ENCODE results near the gene LAMB2.

Gene LAMB2

DNA sequence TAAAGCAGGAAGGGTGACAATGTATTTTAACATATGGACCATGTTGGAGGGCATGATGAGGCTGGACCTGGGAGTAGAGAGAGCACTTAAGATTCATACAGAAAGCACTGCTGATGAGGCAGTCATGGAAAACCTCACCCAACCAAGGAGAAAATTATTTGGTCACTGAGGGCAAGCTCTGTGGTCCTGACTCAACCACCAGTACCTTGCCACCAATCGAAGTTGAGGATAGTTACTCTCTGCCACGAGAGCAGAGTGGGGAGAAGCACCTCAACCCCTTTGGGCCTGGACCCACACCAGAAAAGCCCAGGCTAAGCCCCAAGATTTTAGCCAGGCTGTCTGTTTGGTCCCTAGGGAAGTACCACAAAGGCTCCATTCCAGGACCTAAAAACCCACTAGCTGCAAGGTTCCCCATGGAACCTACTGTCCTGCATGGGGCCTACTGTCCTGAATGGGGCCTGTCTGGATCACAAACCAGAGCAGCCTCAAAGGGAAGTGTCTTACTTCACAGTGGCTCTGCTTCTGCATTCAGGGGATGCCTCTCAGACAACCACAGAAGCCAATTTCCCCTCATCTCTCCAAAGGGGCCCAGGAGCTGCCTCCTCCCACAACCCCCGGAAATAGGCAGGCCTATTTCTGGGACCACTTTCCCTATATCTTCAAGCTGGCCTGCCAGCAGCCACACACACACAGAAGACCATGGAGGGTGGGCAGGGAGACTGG lies 29.1 kb upstream of the LAMB2 start:
- DNase-seq (ENCODE audit: low read depth in 2 of 2): no peak

DNA sequence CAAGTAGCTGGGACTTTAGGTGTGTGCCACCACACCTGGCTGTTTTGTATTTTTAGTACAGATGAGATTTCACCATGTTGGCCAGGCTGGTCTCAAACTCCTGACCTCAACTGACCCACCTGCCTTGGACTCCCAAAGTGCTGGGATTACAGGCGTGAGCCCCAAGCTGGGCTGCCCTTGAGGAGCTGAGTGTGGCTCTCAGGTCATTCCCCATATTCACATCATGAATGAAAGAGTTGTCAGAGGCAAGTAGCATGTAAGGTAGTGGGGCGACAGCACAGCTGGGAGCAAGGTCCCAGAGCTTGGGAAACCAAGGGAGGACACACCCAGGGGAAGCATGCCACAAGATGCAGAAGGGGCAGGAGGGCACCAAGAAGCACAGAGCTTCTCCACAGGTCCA lies 28.3 kb upstream of the LAMB2 start:
- DNase-seq (ENCODE audit: low read depth in 2 of 2): no peak

DNA sequence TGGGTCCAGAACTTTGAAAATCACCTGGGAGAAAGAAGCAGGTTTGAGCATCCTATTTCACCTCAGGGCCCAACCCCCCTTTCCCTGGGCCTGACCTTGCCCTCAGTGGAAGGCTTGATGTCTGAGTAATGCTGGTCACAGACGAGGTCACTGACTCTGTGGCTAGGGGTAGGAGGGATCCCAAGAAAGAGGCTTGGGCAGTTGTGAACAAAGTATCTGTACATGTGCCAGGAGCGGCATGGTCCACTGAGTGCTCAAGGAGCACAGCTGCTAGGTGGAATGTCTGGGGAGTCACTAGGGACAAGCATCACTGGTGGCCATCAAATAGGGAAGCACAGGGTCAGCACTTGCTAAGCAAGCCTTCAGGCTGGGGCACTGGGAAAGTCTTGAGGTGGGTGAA lies 25.9 kb upstream of the LAMB2 start:
- no peak for DNase-seq (ENCODE audit: low read depth in 2 of 2)

DNA sequence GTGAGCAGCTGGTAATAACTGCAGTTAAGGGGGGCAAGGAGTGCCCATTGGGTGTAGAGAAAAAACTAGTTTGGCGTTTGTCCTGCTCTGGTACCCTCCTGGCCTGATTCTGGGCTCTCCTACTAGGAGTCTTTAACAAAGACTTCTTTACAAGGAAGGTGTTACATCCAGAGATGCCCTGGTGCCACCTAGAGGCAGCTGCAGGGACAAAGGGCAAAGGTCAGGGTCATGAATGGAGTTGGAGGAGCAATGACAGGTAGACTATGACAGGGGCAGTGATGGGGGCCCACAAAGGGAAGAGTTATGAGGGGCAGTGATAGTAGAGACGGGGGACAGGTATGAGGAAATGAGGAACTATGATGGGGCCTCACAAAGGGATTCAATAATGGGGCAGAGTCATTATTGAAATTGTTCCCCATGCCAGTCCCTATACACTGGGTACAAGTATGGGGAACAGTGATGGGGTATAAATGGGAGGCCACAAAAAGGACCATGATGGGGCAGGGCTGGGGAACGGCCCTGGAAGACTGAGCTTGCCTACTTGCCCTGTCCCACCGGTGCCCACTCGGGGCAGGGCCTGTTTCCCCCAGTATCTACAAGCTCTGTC lies 25.4 kb upstream of the LAMB2 start:
- DNase-seq (ENCODE audit: low read depth in 2 of 2): peak; percentile 40 to 43

DNA sequence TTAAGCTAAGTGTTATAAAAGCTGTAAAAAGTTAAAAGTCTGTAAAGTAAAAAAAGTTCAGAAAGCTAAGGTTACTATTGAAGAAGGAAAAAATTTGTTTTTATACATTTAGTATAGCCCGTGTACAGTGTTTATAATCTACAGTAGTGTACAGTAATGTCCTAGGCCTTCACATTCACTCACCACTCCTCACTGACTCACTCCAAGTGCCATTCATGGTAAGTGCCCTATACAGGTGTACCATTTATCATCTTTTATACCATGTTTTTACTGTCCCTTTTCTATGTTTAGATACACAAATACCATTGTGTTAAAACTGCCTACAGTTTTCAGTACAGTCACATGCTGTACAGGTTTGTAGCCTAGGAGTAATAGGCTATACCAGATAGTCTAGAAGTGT lies 24.4 kb upstream of the LAMB2 start:
- no peak for DNase-seq (ENCODE audit: low read depth in 2 of 2)

DNA sequence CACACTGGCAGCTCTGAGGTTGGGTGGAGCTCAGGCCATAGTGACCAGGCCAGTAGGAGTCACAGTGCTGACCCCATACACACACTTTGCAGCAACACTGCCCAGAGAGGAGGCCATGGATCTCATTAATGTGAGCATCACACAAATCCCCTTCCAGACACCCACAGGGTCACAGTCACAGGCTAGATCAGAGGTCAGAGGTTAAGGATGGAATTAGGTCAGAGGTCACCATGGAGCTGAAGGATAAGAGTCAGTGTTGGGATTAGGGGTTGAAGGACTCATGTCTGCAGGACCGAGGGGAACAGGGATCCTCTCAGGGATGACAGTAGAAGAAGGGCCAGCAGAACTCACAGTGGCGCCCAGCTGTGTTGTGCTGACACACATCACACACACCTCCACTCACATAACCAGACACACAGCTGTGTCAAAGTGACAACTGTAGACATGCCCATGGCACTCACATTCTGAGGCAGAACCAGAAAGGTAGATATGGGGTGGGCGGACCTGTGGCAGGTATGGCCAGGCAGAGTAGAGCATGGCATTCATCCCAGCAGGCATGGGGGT lies 20.6 kb upstream of the LAMB2 start:
- DNase-seq (ENCODE audit: low read depth in 2 of 2): no peak

DNA sequence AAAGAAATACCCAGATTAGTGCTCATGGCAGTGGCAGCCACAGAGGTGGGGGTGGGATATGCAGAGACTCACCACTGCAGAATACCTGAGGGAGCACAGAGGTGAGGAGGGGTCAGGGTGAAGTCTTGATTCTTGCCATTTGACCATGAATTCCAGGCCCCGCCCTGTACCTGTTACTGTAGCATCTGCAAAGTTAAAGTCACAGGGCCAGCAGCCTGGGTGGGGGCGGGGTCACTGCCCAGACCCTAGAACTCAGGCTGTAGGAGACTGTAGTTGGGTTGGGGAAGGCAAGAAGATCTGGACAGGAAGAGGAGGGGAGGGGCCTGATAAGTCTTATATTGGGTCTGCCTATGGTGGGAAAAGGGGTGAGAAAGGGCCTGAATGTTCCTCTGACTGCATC lies 18.8 kb upstream of the LAMB2 start:
- DNase-seq (ENCODE audit: low read depth in 2 of 2): no peak

DNA sequence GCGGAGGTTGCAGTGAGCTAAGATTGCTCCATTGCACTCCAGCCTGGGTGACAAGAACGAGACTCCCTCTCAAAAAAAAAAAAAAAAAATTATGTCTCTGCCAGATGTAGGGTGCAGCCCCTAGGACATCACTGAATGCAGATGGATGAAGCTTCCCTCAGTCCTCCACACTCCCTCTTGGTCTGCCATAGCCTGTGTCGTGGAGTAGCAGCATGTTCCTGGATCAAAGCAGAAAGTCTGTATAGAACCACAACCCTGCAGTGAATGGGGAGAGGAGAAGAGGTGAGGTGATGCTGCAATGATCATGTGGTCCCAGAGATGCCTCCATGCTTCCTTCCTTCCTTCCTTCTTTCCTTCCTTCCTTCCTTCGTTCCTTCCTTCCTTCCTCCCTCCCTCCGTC lies 15.3 kb upstream of the LAMB2 start:
- no peak for DNase-seq (ENCODE audit: low read depth in 2 of 2)

DNA sequence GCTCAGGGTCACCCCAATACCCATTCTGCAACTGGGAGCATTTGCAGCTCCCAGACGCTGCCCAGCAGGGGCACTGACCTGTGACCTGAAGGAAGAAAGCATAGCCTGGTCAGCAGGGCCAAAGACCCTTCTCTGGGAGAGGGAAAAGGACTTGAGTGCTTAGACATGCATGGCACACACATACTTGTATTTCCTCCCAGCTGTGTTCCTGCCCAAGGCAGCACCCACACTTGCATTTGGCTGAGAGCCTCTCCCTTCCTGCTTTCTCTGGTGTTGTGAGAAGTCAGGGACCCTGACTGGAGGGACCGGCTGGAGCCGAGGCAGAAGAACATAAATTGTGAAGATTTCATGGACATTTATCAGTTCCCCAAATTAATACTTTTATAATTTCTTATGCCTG lies 7.2 kb upstream of the LAMB2 start:
- DNase-seq (ENCODE audit: low read depth in 2 of 2): no peak

DNA sequence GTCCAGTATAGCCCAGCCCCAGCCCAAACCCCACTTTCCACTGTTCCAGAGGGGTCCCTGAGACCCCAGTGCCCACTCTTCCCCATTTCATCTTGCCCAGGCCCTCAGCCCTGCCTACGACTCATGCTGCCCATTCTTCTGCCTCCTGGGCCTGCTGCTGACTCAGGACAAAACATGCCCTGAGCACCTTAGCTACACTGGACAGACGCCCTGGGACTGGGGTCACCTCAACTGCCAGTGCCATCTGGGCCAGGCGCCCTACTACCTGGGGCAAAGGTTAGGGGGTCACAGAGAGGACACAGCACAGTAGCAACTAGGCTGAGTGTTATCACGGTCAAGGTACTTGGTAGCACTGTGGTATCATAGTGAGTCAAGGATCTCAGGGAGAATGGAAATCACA lies 2.6 kb upstream of the LAMB2 start:
- no peak for DNase-seq (ENCODE audit: low read depth in 2 of 2)

DNA sequence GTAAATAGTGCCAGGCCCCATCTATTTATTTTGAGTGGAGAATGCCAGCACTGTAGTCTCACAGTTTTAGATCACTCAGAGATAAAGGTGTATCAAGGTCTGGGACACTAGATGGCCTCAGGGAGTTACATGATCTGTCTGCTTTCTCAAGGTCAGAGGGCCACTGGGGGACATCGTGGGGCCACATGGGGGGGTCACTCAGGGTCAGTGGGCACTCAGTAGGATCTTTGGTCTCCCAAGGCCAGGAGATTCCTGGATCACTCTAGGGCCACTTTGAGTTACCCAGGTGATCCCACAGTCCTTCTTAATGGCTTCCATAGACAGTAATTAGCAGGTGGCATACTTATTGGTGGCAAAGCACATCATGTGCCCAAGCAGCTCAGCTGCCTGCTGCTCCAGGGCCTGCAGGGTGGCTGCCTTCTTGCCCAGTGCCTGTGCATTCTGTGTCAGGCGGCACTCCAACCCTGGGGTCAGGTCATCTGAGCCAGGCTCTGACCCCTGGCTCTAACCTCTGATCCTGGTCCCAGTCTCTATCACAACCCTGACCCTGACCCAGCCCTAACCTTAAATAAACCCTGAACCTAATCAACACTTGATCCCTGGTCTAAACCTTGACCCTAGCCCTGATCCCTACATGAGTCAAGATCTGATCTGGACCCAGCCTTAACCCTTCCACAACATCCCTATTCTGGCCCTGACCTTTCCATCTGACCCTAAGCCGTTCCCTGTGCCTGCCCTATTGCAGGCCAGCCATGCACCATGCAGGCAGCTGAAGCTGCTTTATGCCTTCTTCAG lies 1.8 kb upstream of the LAMB2 start:
- no peak for DNase-seq (ENCODE audit: low read depth in 2 of 2)

DNA sequence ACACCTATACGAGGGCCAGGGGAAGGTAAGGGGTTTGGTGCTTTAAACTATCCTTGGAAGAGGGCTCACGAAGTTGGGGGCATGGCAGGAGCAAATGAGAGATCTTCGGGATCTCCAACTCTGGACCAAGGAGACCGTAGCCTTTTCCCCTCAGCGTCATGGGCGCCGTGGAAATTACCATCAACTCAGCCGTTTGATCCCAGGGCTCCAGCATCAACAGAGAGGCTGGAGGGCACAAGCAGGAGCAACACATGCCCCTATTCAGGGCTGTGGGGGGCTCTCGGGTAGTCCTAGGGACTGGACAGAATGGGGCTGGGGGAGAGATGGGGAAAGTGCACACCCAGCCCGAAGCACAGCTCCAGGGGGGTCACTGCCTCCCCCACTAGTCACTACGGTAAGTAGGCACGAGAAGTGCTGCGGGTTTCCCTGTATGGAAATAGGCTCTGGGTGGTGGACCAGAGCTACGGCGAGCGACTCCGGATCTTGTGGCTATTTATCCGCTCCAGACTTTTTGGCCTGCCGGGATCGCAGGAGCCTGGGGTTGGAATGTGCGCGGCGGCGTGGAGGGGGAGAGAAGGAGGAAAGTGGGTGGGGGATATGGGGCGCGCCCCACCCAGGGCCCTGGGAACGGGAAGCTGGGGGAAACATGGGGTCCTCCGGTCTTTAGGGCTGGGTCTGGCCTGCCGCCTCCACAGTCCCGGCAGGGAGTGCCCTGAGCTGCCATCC lies 539 bp upstream of the LAMB2 start:
- no peak for DNase-seq (ENCODE audit: low read depth in 2 of 2)

DNA sequence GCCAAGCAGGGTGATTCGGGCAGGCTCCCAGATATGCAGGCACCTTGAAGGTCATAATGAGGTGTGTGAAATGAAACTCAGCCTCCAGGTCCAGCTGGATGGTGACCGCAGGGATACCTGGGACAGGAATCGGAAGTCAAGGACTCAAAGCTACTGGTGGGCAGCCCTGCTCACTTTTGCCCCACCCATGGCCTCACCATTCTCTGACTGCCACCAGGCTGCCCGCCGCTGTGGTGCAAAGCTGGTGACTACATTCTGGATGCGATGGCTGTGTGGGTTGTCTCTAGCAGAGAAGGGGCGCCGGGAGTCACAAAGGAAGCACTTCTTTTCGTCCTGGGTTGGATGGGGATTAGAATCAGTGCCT lies 795 bp downstream of the LAMB2 start:
- no peak for DNase-seq (ENCODE audit: low read depth in 2 of 2)

DNA sequence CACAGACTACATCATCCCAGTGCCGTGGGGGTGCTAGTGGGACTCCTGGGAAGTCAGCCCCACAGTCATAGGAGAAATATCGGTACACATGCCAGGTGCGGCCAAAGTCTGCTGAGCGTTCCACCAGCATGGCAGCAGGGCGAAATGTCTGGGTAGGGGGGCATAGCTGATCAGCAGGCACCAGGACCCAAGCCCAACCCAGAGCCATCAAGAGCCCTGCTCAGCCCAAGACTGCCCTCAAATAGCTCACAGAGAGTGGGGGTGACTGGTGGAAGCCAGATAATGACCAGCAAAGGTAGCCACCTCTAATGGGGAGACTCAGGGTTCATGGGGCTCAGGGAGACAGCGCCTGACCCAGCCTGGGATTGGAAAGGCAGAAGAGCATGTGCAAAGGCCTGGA lies 1.3 kb downstream of the LAMB2 start:
- no peak for DNase-seq (ENCODE audit: low read depth in 2 of 2)

DNA sequence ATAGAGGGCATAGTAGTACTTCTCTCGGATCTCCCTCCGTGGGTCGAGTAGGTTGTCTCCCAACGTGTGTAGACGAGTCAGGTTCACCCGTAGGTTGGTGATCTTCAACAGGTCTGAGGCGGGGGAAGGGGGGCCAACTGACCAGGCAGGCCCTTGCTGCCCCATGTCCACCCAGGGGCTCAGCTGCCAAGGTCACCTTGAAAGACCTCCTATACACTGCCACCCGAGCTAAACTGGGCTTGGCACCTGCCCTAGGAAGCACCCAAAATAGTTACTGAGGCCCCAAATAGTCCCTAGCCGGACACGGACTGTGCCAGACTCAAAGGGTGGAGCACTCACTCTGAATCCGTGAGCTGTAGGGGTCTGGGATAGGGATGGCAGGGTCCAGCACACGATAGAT lies 1.8 kb downstream of the LAMB2 start:
- no peak for DNase-seq (ENCODE audit: low read depth in 2 of 2)

DNA sequence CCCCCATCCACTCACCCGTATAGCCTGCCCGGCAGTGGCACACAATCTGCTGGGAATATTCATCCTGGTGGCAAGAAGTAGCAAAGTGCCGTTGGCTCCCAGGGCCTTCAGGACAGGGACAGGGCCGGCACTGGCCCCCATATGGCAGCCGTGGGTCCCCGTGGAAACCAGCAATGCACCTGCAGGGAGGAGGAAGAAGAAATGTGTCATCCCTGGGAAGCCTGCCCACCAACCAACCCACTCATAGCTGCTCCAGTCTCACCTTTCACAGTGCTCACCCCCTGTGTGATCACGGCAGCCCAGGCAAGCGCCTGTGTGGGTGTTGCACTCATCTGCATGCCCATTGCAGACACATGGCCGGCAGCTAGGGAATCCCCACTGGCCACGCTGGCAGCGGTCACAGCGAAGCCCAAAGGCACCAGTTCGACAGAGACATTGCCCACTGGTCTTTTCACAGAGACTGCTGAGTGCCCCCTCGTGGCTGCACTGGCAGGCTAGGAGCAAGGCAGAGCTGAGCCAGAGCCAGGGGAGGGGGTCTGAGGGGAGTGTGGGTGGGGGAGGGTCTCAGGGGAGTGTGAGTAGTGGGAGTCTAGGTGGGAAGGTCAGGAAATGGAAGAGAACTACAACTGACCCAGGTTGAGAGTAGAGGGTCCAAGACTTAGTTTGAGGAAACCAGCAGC lies 7.7 kb downstream of the LAMB2 start:
- DNase-seq (ENCODE audit: low read depth in 2 of 2): no peak

DNA sequence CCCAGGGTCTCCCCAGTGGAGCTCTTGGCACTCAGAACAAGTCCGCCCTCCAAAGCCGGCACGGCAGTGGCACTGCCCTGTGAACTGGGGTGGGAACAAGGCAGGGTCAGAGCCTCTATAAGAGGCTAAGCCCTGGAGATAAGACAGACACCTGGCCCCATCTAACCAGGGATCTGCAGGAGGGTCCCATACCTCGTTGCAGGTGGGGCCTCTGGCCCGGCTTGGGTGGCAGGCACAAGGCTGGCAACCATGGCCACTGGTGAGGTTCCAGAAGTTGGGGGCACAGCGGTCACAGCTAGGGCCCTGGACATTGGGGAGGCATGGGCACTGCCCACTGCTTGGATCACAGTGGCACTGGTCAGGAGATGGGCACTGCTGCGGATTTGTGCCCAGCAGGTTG lies 8.6 kb downstream of the LAMB2 start:
- no peak for DNase-seq (ENCODE audit: low read depth in 2 of 2)

DNA sequence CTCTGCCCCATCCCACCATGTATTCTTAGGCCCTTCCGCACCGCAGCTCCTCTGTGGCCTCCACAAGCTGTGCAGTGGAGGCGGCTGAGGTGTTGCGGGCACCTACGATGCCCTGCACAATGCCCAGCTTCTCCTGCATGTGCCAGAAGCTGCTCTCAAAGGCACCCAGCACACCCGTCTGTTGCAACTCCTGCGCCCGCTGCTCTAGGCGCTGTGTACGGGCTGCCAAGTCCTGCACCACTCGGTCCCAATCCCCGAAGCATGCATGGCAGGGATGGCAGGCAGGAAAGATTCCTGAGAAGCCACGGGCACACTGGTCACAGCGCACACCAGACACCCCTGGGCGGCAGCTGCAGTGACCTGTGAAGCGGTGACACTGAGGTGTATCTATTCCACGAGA lies 9.2 kb downstream of the LAMB2 start:
- DNase-seq (ENCODE audit: low read depth in 2 of 2): no peak

DNA sequence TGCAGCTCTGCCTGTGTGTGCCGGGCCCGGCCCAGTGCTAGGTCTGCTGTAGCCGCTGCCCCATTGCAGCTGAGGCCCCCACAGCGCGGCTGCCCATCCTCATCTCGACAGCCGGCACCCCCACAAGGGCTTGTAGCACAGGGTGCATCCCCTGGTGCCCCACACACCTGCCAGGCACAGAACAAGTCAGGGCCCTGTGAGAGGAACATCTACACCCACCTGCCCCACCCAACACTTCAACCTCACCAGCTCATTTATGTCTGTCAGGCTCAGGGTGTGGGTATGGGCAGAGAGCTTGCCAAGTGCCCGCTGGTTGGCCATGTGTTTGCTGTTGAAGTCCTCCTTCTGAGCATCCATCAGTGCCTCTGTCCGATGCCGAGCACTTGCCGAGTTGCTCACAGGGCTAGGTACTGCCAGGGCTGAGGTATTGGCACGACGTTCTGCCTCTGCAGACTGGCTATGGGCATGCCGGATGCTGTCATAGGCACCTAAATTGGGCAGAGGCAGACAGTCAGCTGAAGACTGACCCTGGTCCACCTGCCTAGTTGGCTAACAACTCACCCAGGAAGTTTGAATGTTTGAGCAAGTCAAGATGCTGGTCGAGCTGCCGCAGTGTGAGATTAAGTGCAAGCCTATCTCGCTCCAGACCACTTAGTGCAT lies 9.8 kb downstream of the LAMB2 start:
- DNase-seq (ENCODE audit: low read depth in 2 of 2): no peak

DNA sequence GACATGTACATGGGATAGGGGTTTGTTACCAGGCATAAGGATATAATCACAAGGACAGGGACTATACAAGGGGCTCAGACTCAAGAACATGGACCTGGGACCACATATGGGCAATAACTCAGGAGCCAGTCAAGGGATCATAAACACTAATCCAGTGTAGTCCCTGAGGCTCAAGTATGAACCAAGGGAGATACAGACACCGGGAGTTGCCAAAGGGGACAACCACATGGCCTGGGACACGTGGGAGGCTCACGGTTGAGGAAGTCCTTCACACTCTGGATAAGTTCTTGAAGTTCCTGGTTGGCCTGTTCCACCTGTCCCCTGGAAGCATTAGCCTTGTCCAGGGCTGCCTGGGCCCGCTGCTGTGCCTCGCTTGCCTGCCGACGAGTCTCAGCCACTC lies 10.4 kb downstream of the LAMB2 start:
- DNase-seq (ENCODE audit: low read depth in 2 of 2): no peak

DNA sequence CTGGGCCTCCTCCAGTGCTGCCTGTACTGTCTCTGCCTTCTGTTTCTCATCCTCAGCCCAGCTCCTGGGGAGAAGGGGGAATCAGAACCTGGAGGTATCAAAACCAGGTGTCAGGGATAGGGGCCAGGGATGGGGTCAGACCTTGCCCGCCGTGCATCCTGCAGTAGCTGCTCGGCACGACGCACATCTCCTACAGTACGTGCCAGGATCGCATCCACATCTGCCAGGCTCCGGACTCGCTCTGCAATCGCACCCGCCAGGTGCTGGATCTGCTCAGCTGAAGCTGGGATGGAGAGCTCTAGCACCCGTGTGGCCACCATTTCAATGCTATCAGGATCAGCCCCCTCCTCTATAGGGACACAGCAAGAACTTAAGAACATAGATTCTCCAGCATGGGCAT lies 10.8 kb downstream of the LAMB2 start:
- no peak for DNase-seq (ENCODE audit: low read depth in 2 of 2)
